ENCODE results near the gene FAM53B. TPM values are rescaled to one million over a fixed set of nuclear protein-coding genes. Genes with fewer than 3 reads are reported as not detected.

The FAM53B gene
- total and polyA plus RNA-seq, 4 donors: 14.6 to 45.4 (median 18.2) TPM

GRCh38 chr10:124708922-124709520 is 35.2 kb downstream of the FAM53B start:
- WGBS, 2 donors: 66 to 72% methylated on average over 11 of the region's 11 CpGs
- no peak for ATAC-seq (ENCODE audit: insufficient read depth, low FRiP score)
- H3K27me3 ChIP-seq (ENCODE audit: control insufficient read depth in 3 of 3, insufficient read depth in 3 of 3, low read length in 2 of 3): no peaks in the 10 kb centered on the region

GRCh38 chr10:124708246-124708779 is 35.9 kb downstream of the FAM53B start:
- Histone ChIP-seq H3K36me3 (ENCODE audit: control insufficient read depth in 4 of 4, insufficient read depth in 4 of 4, low read length in 4 of 4) (peaks cover 0 to 14% (median 10%) of the 10 kb centered on the region in 4 donors), H3K27ac (ENCODE audit: low read depth in 1 of 2, low read length in 1 of 2) (peak overlapping the region; percentile 5 to 58), H3K4me1 (ENCODE audit: control insufficient read depth in 5 of 5, insufficient read depth in 5 of 5, low read length in 5 of 5) (peaks cover 21 to 66% (median 41%) of the 10 kb centered on the region in 5 donors), H3K9me3 (ENCODE audit: control insufficient read depth in 4 of 4, insufficient read depth in 3 of 4, low read length in 3 of 4) (no peaks in the 10 kb centered on the region), H3K4me3 (no peak overlapping the region), H3K9ac (ENCODE audit: insufficient read depth in 1 of 2, low read length in 2 of 2) (no peak overlapping the region), H3K27me3 (ENCODE audit: control insufficient read depth in 3 of 3, insufficient read depth in 3 of 3, low read length in 2 of 3) (no peaks in the 10 kb centered on the region)
- DNase-seq: peak in 2 of 3 donors; percentile 59 to 79
- no peak for ATAC-seq (ENCODE audit: insufficient read depth, low FRiP score)
- WGBS, 2 donors: 50 to 51% methylated on average over 9 of the region's 9 CpGs
- no peak for TF ChIP-seq CTCF (IDR thresholded peaks at IDR 0.05; ENCODE audit: control extremely low read depth, extremely low read depth)

More at GRCh38 chr10:124708922-124709520, 35.2 kb downstream of the FAM53B start:
- peaks cover 0 to 14% (median 10%) of the 10 kb centered on the region in 4 donors for H3K36me3 ChIP-seq (ENCODE audit: control insufficient read depth in 4 of 4, insufficient read depth in 4 of 4, low read length in 4 of 4)
- DNase-seq: peak; percentile 67 to 75 (median 74)
- no peak overlapping the region for H3K4me3 ChIP-seq
- H3K4me1 ChIP-seq (ENCODE audit: control insufficient read depth in 5 of 5, insufficient read depth in 5 of 5, low read length in 5 of 5): peaks cover 18 to 66% (median 36%) of the 10 kb centered on the region in 5 donors
- no peak for TF ChIP-seq CTCF (IDR thresholded peaks at IDR 0.05; ENCODE audit: control extremely low read depth, extremely low read depth)
- H3K9ac ChIP-seq (ENCODE audit: insufficient read depth in 1 of 2, low read length in 2 of 2): no peak overlapping the region
- peak overlapping the region; percentile 48 to 58 for H3K27ac ChIP-seq (ENCODE audit: low read depth in 1 of 2, low read length in 1 of 2)
- no peaks in the 10 kb centered on the region for H3K9me3 ChIP-seq (ENCODE audit: control insufficient read depth in 4 of 4, insufficient read depth in 3 of 4, low read length in 3 of 4)

GRCh38 chr10:124707551-124707950 is 36.6 kb downstream of the FAM53B start:
- 49 to 71% methylated on average over 8 of the region's 8 CpGs for WGBS, 2 donors
- no peak for DNase-seq
- Histone ChIP-seq H3K36me3 (ENCODE audit: control insufficient read depth in 4 of 4, insufficient read depth in 4 of 4, low read length in 4 of 4) (peaks cover 0 to 15% (median 11%) of the 10 kb centered on the region in 4 donors), H3K9ac (ENCODE audit: insufficient read depth in 1 of 2, low read length in 2 of 2) (no peak overlapping the region), H3K27me3 (ENCODE audit: control insufficient read depth in 3 of 3, insufficient read depth in 3 of 3, low read length in 2 of 3) (no peaks in the 10 kb centered on the region), H3K4me3 (no peak overlapping the region), H3K27ac (ENCODE audit: low read depth in 1 of 2, low read length in 1 of 2) (peak overlapping the region in 1 of 2 donors; percentile 21), H3K4me1 (ENCODE audit: control insufficient read depth in 5 of 5, insufficient read depth in 5 of 5, low read length in 5 of 5) (peaks cover 28 to 71% (median 48%) of the 10 kb centered on the region in 5 donors), H3K9me3 (ENCODE audit: control insufficient read depth in 4 of 4, insufficient read depth in 3 of 4, low read length in 3 of 4) (no peaks in the 10 kb centered on the region)
- no peak for TF ChIP-seq CTCF (IDR thresholded peaks at IDR 0.05; ENCODE audit: control extremely low read depth, extremely low read depth)
- ATAC-seq (ENCODE audit: insufficient read depth, low FRiP score): no peak
